GM18951 (cell line): ENCODE measurements around the gene OPCML.

Experiments
- POLR2A ChIP-seq: IDR thresholded peaks from 4 replicates; pipeline ENCODE4 v1.6.1; 2011; ENCODE audit warnings: mild to moderate bottlenecking; ENCODE audit not compliant: insufficient read length, insufficient read depth; ENCODE audit errors: extremely low read depth
- in situ Hi-C: fragments of 300-500 bp; cut with MboI; formaldehyde crosslinking; loops from one replicate; pipeline ENCODE4 v1.12.0; 2022; ENCODE audit warnings: low sequenced_read_pairs, mixed read lengths, inconsistent platforms; ENCODE audit not compliant: unreplicated experiment

OPCML gene

GRCh38 chr11:132471466-132471865 is 1060.8 kb downstream of the OPCML start:
- in situ Hi-C loops = no loop called here
- TF ChIP-seq POLR2A = no peak

- in situ Hi-C loops = no loop called here
- no peak for TF ChIP-seq POLR2A
Measured at GRCh38 chr11:132466983-132467382, 1065.3 kb downstream of the OPCML start.

GRCh38 chr11:132464939-132465338 is 1067.4 kb downstream of the OPCML start:
- in situ Hi-C loops = no loop called here
- TF ChIP-seq POLR2A = no peak

GRCh38 chr11:132464003-132464342 is 1068.3 kb downstream of the OPCML start:
- in situ Hi-C loops = no loop called here
- TF ChIP-seq POLR2A = no peak

GRCh38 chr11:132463295-132464002 is 1068.9 kb downstream of the OPCML start:
- in situ Hi-C loops = no loop called here
- no peak for TF ChIP-seq POLR2A

GRCh38 chr11:132459736-132460135 is 1072.6 kb downstream of the OPCML start:
- in situ Hi-C loops = no loop called here
- TF ChIP-seq POLR2A = no peak

GRCh38 chr11:132457445-132457844 is 1074.9 kb downstream of the OPCML start:
- in situ Hi-C loops = no loop called here
- no peak for TF ChIP-seq POLR2A

GRCh38 chr11:132456751-132457328 is 1075.5 kb downstream of the OPCML start:
- in situ Hi-C loops = no loop called here
- no peak for TF ChIP-seq POLR2A

- TF ChIP-seq POLR2A = no peak
- in situ Hi-C loops = no loop called here
Measured at GRCh38 chr11:132455044-132455443, 1077.3 kb downstream of the OPCML start.

GRCh38 chr11:132453406-132453805 is 1078.9 kb downstream of the OPCML start:
- TF ChIP-seq POLR2A = no peak
- in situ Hi-C loops = no loop called here

- in situ Hi-C loops = no loop called here
- no peak for TF ChIP-seq POLR2A
Measured at GRCh38 chr11:132452616-132453015, 1079.7 kb downstream of the OPCML start.

GRCh38 chr11:132451942-132452601 is 1080.2 kb downstream of the OPCML start:
- in situ Hi-C loops = no loop called here

GRCh38 chr11:132450631-132451030 is 1081.7 kb downstream of the OPCML start:
- no peak for TF ChIP-seq POLR2A
- in situ Hi-C loops = no loop called here

More at GRCh38 chr11:132451942-132452601, 1080.2 kb downstream of the OPCML start:
- no peak for TF ChIP-seq POLR2A
